ENCODE measurements around the gene TNPO3.

DNA sequence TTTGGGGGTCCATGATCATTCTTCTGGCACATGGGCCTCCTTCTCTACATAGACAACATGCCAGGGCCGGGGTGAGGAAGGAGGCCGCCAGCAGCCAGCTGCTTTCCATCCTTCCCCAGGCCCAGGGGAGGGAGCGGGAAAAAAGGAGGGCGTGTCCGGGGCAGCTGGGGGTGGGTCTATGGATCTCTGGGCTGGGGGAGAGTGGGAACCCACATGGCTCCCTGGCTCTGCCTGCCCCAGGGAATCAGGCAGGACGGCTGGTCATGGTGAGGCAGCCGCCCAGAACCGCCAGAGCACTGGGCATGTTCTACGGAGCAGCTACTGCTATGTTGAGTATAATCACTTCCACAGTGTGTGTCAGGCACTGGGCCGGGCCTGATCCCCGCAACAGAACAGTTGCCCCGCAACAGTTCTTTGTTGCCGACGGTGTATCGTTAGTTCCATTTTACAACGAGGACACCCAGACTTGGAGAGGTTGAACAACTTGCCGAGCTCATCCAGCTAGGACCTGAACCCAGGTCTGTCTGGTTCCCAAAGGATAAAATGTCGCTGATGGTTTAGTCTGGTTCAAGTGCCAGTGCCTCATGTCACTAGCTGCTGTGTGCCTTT lies 123.6 kb downstream of the TNPO3 start:
- TF ChIP-seq CTCF (IDR thresholded peaks at IDR 0.05): no peak
- no peak for TF ChIP-seq PBX3 (IDR thresholded peaks at IDR 0.05)
- TF ChIP-seq RAD21 (IDR thresholded peaks at IDR 0.05; ENCODE audit: low read length): no peak
- TF ChIP-seq SMC3 (IDR thresholded peaks at IDR 0.05; ENCODE audit: low read depth, low read length): no peak
- TF ChIP-seq POLR2AphosphoS5 (IDR thresholded peaks at IDR 0.05; ENCODE audit: low read depth, low read length): no peak
- no peak for TF ChIP-seq SIN3A (IDR thresholded peaks at IDR 0.05; ENCODE audit: borderline replicate concordance, low read depth, low read length)
- no peak for TF ChIP-seq YY1 (IDR thresholded peaks at IDR 0.05; ENCODE audit: low read depth)
- TF ChIP-seq, protein P1, sequence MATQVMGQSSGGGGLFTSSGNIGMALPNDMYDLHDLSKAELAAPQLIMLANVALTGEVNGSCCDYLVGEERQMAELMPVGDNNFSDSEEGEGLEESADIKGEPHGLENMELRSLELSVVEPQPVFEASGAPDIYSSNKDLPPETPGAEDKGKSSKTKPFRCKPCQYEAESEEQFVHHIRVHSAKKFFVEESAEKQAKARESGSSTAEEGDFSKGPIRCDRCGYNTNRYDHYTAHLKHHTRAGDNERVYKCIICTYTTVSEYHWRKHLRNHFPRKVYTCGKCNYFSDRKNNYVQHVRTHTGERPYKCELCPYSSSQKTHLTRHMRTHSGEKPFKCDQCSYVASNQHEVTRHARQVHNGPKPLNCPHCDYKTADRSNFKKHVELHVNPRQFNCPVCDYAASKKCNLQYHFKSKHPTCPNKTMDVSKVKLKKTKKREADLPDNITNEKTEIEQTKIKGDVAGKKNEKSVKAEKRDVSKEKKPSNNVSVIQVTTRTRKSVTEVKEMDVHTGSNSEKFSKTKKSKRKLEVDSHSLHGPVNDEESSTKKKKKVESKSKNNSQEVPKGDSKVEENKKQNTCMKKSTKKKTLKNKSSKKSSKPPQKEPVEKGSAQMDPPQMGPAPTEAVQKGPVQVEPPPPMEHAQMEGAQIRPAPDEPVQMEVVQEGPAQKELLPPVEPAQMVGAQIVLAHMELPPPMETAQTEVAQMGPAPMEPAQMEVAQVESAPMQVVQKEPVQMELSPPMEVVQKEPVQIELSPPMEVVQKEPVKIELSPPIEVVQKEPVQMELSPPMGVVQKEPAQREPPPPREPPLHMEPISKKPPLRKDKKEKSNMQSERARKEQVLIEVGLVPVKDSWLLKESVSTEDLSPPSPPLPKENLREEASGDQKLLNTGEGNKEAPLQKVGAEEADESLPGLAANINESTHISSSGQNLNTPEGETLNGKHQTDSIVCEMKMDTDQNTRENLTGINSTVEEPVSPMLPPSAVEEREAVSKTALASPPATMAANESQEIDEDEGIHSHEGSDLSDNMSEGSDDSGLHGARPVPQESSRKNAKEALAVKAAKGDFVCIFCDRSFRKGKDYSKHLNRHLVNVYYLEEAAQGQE (IDR thresholded peaks at IDR 0.05; ENCODE audit: low read depth, low read length): no peak
- TF ChIP-seq GABPA (IDR thresholded peaks at IDR 0.05; ENCODE audit: low read depth): no peak
- TF ChIP-seq FOSL2 (IDR thresholded peaks at IDR 0.05; ENCODE audit: borderline replicate concordance, low read depth): no peak
- TF ChIP-seq RCOR1 (IDR thresholded peaks at IDR 0.05; ENCODE audit: low read length): no peak
- no peak for TF ChIP-seq CHD2 (IDR thresholded peaks at IDR 0.05; ENCODE audit: low read length, partially characterized antibody)
- no peak for TF ChIP-seq TAF1 (IDR thresholded peaks at IDR 0.05; ENCODE audit: borderline replicate concordance, low read depth, low read length)
- no peak for TF ChIP-seq GATA2 (CRISPR knock-in tag; IDR thresholded peaks at IDR 0.05)

All from SK-N-SH (cell line).